Lower leg skin (tissue), 4 donors: ENCODE data around the gene OSBPL9. TPM values are rescaled to one million over a fixed set of nuclear protein-coding genes. Genes with fewer than 3 reads are reported as not detected.
"Not testable (repeated sequence)": the region's sequence is repeated elsewhere in the genome, so short reads cannot be mapped to it uniquely, and the experiment has no call there.

Source experiments
- DNase-seq, 2 donors: peaks; one replicate each; pipeline ENCODE4 v3.0.0-alpha.2; 2019; ENCODE audit warnings: low spot score in 2 of 2
- H3K4me3 ChIP-seq: fragments of 200-600 bp; sonication (generic); 2 replicates; pipeline ENCODE4 v1.5.1; 2017; ENCODE audit warnings: mild to moderate bottlenecking, low read depth; ENCODE audit not compliant: poor library complexity, severe bottlenecking
- POLR2A ChIP-seq, 2 donors: fragments of 450-650 bp; IDR thresholded peaks; one replicate each; pipeline ENCODE4 v1.6.1; 2016 to 2017; ENCODE audit warnings: antibody characterized with exemption in 2 of 2, mild to moderate bottlenecking in 1 of 2, moderate library complexity in 1 of 2
- WGBS, 2 donors: methylation state at CpG; one replicate each; pipeline ENCODE4 v1.1.5; 2018; 5-methylcytosine and 5-hydroxymethylcytosine counted together
- intact Hi-C: fragments of 100-400 bp; cut with DNase I; formaldehyde crosslinking; loops from one replicate; pipeline ENCODE4 v1.15.0; 2023; ENCODE audit warnings: low total_unique reads
- microRNA counts, 2 donors: library from miRNA; unstranded; fragments of <30 nt; microRNA quantifications; one replicate each; lab custom pipeline; 2016
- microRNA-seq, 2 donors: library from miRNA; unstranded; fragments of <30 nt; microRNA quantifications; one replicate each; pipeline ENCODE4, GENCODE V29; 2016; ENCODE audit warnings: borderline replicate concordance in 2 of 2, borderline number of aligned reads in 1 of 2
- total RNA-seq, 4 donors: library from RNA; depleted of rRNA; stranded (reverse); fragments of >200 nt; gene quantifications; one replicate each; pipeline ENCODE4 v1.1.0, GENCODE V29; 2016
- TF ChIP-seq, protein P1 (sequence below), 3 donors: fragments of 450-650 bp; IDR thresholded peaks; one replicate each; pipeline ENCODE4 v1.5.1; 2016; ENCODE audit warnings: antibody characterized with exemption in 3 of 3, mild to moderate bottlenecking in 3 of 3, moderate library complexity in 2 of 3

OSBPL9 gene
- total RNA-seq, 4 donors from 2014 or later, result 35.9 to 56.9 (median 46.9) TPM

DNA sequence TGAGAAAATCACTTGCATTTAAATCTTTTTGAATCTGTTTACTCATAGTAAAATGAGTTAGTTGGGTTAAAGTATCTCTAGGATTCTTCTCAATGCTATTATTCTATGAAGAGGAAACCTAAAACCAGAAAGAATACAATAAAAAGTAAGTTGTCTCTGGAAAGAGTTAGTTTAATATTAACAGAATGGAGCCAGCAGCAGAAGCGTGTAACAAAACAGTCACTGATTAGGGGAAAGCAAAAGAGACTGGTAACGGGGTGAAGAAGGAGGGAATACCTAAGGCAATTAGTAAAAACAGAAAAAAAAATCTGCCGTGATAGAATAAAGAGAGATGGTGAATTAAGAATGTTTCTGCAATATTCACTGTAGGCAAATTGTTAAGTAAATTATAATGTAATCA is 201.6 kb downstream of the OSBPL9 start:
- no peak overlapping the region for H3K4me3 ChIP-seq
- no peak for DNase-seq
- TF ChIP-seq, protein P1, sequence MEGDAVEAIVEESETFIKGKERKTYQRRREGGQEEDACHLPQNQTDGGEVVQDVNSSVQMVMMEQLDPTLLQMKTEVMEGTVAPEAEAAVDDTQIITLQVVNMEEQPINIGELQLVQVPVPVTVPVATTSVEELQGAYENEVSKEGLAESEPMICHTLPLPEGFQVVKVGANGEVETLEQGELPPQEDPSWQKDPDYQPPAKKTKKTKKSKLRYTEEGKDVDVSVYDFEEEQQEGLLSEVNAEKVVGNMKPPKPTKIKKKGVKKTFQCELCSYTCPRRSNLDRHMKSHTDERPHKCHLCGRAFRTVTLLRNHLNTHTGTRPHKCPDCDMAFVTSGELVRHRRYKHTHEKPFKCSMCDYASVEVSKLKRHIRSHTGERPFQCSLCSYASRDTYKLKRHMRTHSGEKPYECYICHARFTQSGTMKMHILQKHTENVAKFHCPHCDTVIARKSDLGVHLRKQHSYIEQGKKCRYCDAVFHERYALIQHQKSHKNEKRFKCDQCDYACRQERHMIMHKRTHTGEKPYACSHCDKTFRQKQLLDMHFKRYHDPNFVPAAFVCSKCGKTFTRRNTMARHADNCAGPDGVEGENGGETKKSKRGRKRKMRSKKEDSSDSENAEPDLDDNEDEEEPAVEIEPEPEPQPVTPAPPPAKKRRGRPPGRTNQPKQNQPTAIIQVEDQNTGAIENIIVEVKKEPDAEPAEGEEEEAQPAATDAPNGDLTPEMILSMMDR (IDR thresholded peaks at IDR 0.05), result no peak
- no peak for TF ChIP-seq POLR2A (IDR thresholded peaks at IDR 0.05)
- WGBS, 2 donors, result 94 to 96% methylated on average over 3 of the region's 3 CpGs
- intact Hi-C loops, result no loop called here

DNA sequence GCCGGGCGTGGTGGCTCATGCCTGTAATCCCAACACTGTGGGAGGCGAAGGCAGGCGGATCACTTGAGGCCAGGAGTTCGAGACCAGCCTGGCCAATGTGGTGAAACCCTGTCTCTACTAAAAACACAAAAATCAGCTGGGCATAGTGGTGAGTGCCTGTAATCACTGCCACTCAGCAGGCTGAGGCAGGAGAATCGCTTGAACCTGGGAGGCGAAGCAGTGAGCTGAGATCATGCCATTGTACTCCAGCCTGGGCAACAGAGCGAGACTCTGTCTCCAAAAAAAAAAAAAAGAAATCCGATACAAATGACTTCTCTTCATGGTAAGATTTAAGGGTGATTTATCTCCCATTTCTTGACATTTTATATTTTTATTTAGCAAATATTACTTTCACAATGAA is 202.1 kb downstream of the OSBPL9 start:
- WGBS, 2 donors, result 95 to 97% methylated on average over 9 of the region's 9 CpGs
- intact Hi-C loops, H3K4me3 ChIP-seq, DNase-seq: not testable (repeated sequence)

DNA sequence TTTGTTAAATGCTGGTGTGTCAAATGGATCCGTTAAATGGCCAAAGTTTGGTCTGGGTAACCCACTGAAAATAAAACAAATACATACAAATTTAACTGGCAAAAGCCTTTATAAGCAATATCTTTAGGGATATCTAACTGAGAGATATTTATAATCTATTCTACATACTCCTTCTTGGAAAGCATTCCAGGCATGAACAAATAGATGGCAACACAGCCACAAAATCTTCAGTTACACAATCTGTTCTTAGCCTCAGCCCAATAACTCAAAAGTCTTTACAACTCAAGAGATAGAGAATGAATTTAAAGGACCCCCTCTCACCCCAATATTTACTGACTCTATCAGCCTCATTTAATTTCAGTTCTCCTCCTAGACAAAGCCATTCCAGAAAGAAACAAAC is 202.9 kb downstream of the OSBPL9 start:
- intact Hi-C loops, result no loop called here
- no peak for DNase-seq
- H3K4me3 ChIP-seq, result no peak overlapping the region
- WGBS, 2 donors, result 87 to 98% methylated on average over 1 of the region's 1 CpG
- no peak for TF ChIP-seq POLR2A (IDR thresholded peaks at IDR 0.05)
- TF ChIP-seq, protein P1 (IDR thresholded peaks at IDR 0.05), result no peak

DNA sequence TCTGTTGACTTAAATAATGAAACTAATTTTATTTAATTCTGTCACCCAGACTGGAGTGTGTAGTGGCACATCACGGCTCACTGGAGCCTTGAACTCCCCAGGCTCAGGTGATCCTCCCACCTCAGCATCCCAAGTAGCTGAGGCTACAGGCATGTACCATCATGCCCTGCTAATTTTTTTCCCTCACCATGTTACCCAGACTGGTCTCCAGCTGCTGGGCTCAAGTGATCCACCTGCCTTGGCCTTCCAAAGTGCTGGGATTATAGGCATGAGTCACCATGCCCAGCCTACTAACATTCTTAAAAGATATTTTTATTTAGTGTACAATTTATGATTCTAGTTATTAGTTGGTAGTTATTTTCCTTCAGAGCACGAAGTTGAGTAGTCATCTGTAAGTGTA is 212.2 kb downstream of the OSBPL9 start:
- no peak for DNase-seq
- no peak overlapping the region for H3K4me3 ChIP-seq
- intact Hi-C loops, result no loop called here
- TF ChIP-seq, protein P1 (IDR thresholded peaks at IDR 0.05), result no peak
- TF ChIP-seq POLR2A (IDR thresholded peaks at IDR 0.05), result no peak
- 92 to 93% methylated on average over 2 of the region's 2 CpGs for WGBS, 2 donors

DNA sequence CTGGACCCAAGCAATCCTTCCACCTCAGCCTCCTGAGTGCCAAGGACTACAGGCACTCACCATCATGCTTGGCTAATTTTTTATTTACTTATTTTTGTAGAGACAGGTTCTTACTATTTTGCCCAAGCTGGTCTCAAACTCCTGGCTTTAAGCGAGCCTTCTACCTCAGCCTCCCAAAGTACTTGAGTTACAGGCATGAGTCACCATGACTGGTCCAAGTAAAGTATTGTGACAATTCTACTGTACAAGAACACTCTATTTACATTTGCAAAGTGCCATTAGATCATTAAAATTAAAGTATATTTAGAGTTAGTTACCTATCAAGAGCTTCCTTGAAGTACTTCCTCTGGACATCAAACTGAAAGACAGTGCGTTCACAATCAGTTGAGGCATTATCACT is 216.8 kb downstream of the OSBPL9 start:
- intact Hi-C loops, result no loop called here

DNA sequence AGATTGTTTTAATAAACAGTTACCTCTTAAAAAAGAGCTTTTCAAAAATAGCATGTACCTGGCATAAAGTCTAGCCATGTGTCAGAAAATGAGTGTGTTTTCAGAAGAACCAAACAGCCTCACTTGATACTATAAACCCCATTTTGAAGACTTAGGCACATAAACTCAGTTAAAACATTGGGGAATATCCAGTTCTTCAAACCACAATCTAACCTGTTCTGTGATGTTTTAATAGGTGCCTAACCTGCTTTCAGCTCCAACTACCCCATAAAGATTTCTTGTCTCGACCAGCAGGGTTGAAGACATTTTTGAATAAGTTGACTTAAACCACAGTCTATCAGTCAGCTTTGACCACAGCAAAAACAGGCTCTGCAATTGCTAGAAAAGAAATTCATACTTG is 220.4 kb downstream of the OSBPL9 start:
- intact Hi-C loops, result no loop called here
- 86 to 92% methylated on average over 1 of the region's 1 CpG for WGBS, 2 donors
- no peak overlapping the region for H3K4me3 ChIP-seq
- TF ChIP-seq, protein P1 (IDR thresholded peaks at IDR 0.05), result no peak
- no peak for TF ChIP-seq POLR2A (IDR thresholded peaks at IDR 0.05)
- no peak for DNase-seq

More for the DNA sequence above, 216.8 kb downstream of the OSBPL9 start:
- TF ChIP-seq POLR2A (IDR thresholded peaks at IDR 0.05), result no peak
- TF ChIP-seq, protein P1 (IDR thresholded peaks at IDR 0.05), result no peak
- no peak for DNase-seq
- 95 to 97% methylated on average over 2 of the region's 2 CpGs for WGBS, 2 donors
- H3K4me3 ChIP-seq, result no peak overlapping the region

MicroRNA genes within 50 kb of the gene (microRNA counts, 767-probe panel; counts per million panel counts)
- microRNA hsa-miR-761 (lab: Ali Mortazavi, UCI), result 0 to 358 counts per million in 2 donors

Small RNA genes lying within 50 kb of the gene (microRNA-seq; reads per million reads assigned to microRNA genes)
- gene MIR761, result 0 reads per million in 2 donors

Other genes starting within 250 kb of the OSBPL9 start
- 10 to 100 TPM; 56.9 to 80.5 (median 64.3) TPM for gene EPS15, start 97.8 kb upstream of the OSBPL9 start, total RNA-seq